Endothelial cell of umbilical vein (primary cell): ENCODE measurements around the gene ICA1L. TPM values are rescaled to one million over a fixed set of nuclear protein-coding genes. Genes with fewer than 3 reads are reported as not detected.

Experiments
- BruUV-seq: library from RNA; stranded (reverse); fragments of 400-500 nt; replicated peaks from 2 replicates; lab custom pipeline; 2021; lab: Mats Ljungman, UMichigan
- CTCF ChIA-PET: fragments of 300-600, 350-600 bp; sonication (Branson Sonifier 250); formaldehyde crosslinking; loops from one replicate; lab custom pipeline; 2021; ENCODE audit warnings: antibody characterized with exemption, inconsistent platforms; lab: Charles Lee
- POLR2A ChIA-PET: fragments of 300-600, 350-600 bp; sonication (Branson Sonifier 250); formaldehyde crosslinking; loops from one replicate; lab custom pipeline; 2021; ENCODE audit warnings: antibody characterized with exemption, inconsistent platforms; lab: Charles Lee
- DNase-seq: peaks from one replicate; pipeline ENCODE4 v3.0.0-alpha.2; 2011; ENCODE audit warnings: low read depth, low spot score
- FAIRE-seq: peaks from 2 replicates; lab custom pipeline; 2011; peaks lifted over from hg19 to GRCh38; lab: Jason Lieb, UNC
- H2AFZ ChIP-seq: 2 replicates; pipeline ENCODE4 v1.6.0; 2012; ENCODE audit warnings: low read depth, low read length, control low read depth, inconsistent platforms
- H3K27ac ChIP-seq: 2 replicates; pipeline ENCODE4 v1.5.1; 2011; ENCODE audit warnings: low read depth, mild to moderate bottlenecking, control low read depth, low read length, moderate library complexity; ENCODE audit not compliant: insufficient read depth
- H3K27me3 ChIP-seq, 2 experiments: 2 replicates each; pipeline versions ENCODE4 v1.6.0 to v1.6.1; 2011; ENCODE audit warnings: low read length in 2 of 2, mixed read lengths in 1 of 2; ENCODE audit not compliant: control insufficient read depth in 2 of 2, insufficient read depth in 2 of 2
- H3K36me3 ChIP-seq, 2 experiments: 2 replicates in 1 of 2; 3 replicates in 1 of 2; pipeline ENCODE4 v1.5.1; 2011; ENCODE audit warnings: low read length in 2 of 2, mild to moderate bottlenecking in 1 of 2, moderate library complexity in 1 of 2; ENCODE audit not compliant: control insufficient read depth in 2 of 2, insufficient read depth in 2 of 2; ENCODE audit errors: extremely low read depth in 1 of 2
- H3K4me1 ChIP-seq: 3 replicates; pipeline ENCODE4 v1.5.1; 2011; ENCODE audit warnings: mild to moderate bottlenecking, low read length; ENCODE audit not compliant: control insufficient read depth, insufficient read depth; ENCODE audit errors: extremely low read depth
- H3K4me2 ChIP-seq: 2 replicates; pipeline ENCODE4 v1.6.1; 2011; ENCODE audit warnings: low read length, control low read depth, mixed read lengths; ENCODE audit not compliant: insufficient read depth
- H3K4me3 ChIP-seq, 3 experiments: fragments of 200-600 bp in 1 of 3; sonication (generic), shearing (Covaris generic) in 1 of 3; replicated peaks in 1 of 3; 2 replicates each; pipeline ENCODE4 v1.5.1; 2011 to 2016; ENCODE audit warnings: control low read depth in 3 of 3, low read length in 3 of 3, mild to moderate bottlenecking in 2 of 3, inconsistent platforms in 1 of 3, low read depth in 1 of 3, moderate library complexity in 1 of 3; ENCODE audit not compliant: insufficient read depth in 1 of 3
- H3K79me2 ChIP-seq: 2 replicates; pipeline ENCODE4 v1.6.0; 2012; ENCODE audit warnings: low read length, inconsistent platforms; ENCODE audit not compliant: control insufficient read depth, insufficient read depth
- H3K9ac ChIP-seq: replicated peaks from 2 replicates; pipeline ENCODE3; 2011; ENCODE audit warnings: low read length, control low read depth; ENCODE audit not compliant: insufficient read depth; ENCODE audit errors: extremely low read depth
- H3K9me1 ChIP-seq: replicated peaks from 3 replicates; pipeline ENCODE4 v1.6.0; 2011; ENCODE audit warnings: mild to moderate bottlenecking, low read length; ENCODE audit not compliant: control insufficient read depth, insufficient read depth; ENCODE audit errors: extremely low read depth
- H3K9me3 ChIP-seq: replicated peaks from 2 replicates; pipeline ENCODE4 v1.5.1; 2012; ENCODE audit warnings: low read length, inconsistent platforms; ENCODE audit not compliant: control insufficient read depth, insufficient read depth
- H4K20me1 ChIP-seq: replicated peaks from 2 replicates; pipeline ENCODE3; 2011; ENCODE audit warnings: mild to moderate bottlenecking, low read length; ENCODE audit not compliant: control insufficient read depth, insufficient read depth; ENCODE audit errors: extremely low read depth
- EZH2 ChIP-seq: IDR thresholded peaks from 2 replicates; pipeline ENCODE4 v1.6.1; 2012; ENCODE audit warnings: borderline replicate concordance, low read depth, mild to moderate bottlenecking, moderate library complexity, low read length, inconsistent platforms; ENCODE audit not compliant: severe bottlenecking
- GATA2 ChIP-seq: IDR thresholded peaks from 2 replicates; pipeline ENCODE4 v1.7.0; 2011; ENCODE audit warnings: low read depth, mild to moderate bottlenecking, moderate library complexity, mixed read lengths, low read length; ENCODE audit not compliant: insufficient read length, insufficient read depth
- JUN ChIP-seq: IDR thresholded peaks from 2 replicates; pipeline ENCODE4 v1.6.1; 2011; ENCODE audit warnings: borderline replicate concordance, low read depth; ENCODE audit not compliant: insufficient read length, insufficient read depth
- MYC ChIP-seq: IDR thresholded peaks from one replicate; pipeline ENCODE4 v1.6.1; 2011; ENCODE audit warnings: mild to moderate bottlenecking, low read depth, low read length
- POLR2A ChIP-seq: IDR thresholded peaks from 2 replicates; pipeline ENCODE4 v1.6.1; 2012; ENCODE audit warnings: low read depth, mild to moderate bottlenecking, control low read depth, low read length
- POLR2AphosphoS5 ChIP-seq: IDR thresholded peaks from 2 replicates; pipeline ENCODE4 v1.6.1; 2012; ENCODE audit warnings: low read depth, mild to moderate bottlenecking, control low read depth, low read length, moderate library complexity; ENCODE audit not compliant: insufficient read depth
- dilution Hi-C: fragments of 300-500 bp; cut with MboI; formaldehyde crosslinking; loops from one replicate; pipeline ENCODE4 v1.15.0; 2019; ENCODE audit warnings: low sequenced_read_pairs; ENCODE audit not compliant: extremely low pct_ligation_motif_present
- intact Hi-C: fragments of 100-400 bp; cut with micrococcal nuclease; formaldehyde crosslinking; loops from one replicate; pipeline ENCODE4 v1.10.0; 2022
- polyA plus RNA-seq, 4 experiments: library from polyadenylated mRNA; depleted of rRNA in 3 of 4; stranded (reverse) in 3 of 4; unstranded in 1 of 4; fragments of >200 nt; gene quantifications; 2 replicates each; pipeline versions ENCODE4 v1.2.1 to v1.2.3, GENCODE V29; 2011 to 2012; ENCODE audit warnings: missing spikeins in 1 of 4
- total RNA-seq: library from RNA; stranded (reverse); gene quantifications from 2 replicates; pipeline ENCODE4 v1.2.3, GENCODE V29; 2021
- TF ChIP-seq, protein P1 (sequence below): IDR thresholded peaks from 2 replicates; pipeline ENCODE4 v1.6.1; 2011; ENCODE audit not compliant: insufficient read depth, insufficient read length
- TF ChIP-seq, protein P2 (sequence below), 2 donors: IDR thresholded peaks; 1 replicate in 1 of 2; 2 replicates in 1 of 2; pipeline ENCODE4 v1.5.1; 2011; ENCODE audit warnings: low read length in 2 of 2, mild to moderate bottlenecking in 2 of 2, moderate library complexity in 2 of 2, control low read depth in 1 of 2, inconsistent platforms in 1 of 2, low read depth in 1 of 2; ENCODE audit not compliant: insufficient read depth in 1 of 2; ENCODE audit errors: extremely low read depth in 1 of 2

ICA1L gene
- total and polyA plus RNA-seq, 2 donors (not counting 3 experiments of a cell fraction or from before 2014, with no cell fraction given): 1.6 to 3.7 TPM

DNA sequence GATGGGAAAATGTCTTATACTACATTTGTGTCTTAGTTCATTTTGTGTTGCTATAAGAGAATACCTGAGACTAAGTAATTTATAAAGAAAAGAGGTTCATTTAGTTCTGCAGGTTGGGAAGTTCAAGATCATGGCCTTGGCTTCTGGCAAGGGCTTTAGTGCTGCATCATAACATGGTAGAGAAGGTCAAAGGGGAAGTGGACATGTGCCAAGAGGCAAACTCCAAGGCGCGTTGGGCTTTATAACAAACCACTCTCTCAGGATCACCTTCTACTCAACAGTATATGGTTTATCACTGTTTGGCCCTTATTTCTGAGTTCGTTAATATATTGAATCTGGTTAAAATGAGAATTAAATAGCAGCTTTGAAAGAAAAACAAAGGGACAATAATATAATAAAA is 58.2 kb downstream of the ICA1L start:
- Histone ChIP-seq H3K4me2 (no peak overlapping the region), H2AFZ (no peak overlapping the region), H3K9me3 (no peaks in the 10 kb centered on the region), H3K4me1 (no peaks in the 10 kb centered on the region), H3K79me2 (no peaks in the 10 kb centered on the region), H3K27ac (no peak overlapping the region), H3K36me3 (no peaks in the 10 kb centered on the region), H3K9ac (no peak overlapping the region), H3K9me1 (no peaks in the 10 kb centered on the region), H3K4me3 (no peak overlapping the region), H3K27me3 (no peaks in the 10 kb centered on the region), H4K20me1 (no peaks in the 10 kb centered on the region)
- BruUV-seq: no TSS peak
- POLR2A ChIA-PET: no interaction called here
- CTCF ChIA-PET: interaction anchor here (0.6 to 1.6 kb wide), 2 partner anchors 19 to 525 kb away, joined by 3 to 5 read pairs; no protein-coding TSS in a partner anchor
- TF ChIP-seq, protein P1, sequence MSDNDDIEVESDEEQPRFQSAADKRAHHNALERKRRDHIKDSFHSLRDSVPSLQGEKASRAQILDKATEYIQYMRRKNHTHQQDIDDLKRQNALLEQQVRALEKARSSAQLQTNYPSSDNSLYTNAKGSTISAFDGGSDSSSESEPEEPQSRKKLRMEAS: no peak
- TF ChIP-seq POLR2A (no peak), GATA2 (no peak), JUN (no peak), POLR2AphosphoS5 (no peak), MYC (no peak), EZH2 (no peak)
- TF ChIP-seq, protein P2, sequence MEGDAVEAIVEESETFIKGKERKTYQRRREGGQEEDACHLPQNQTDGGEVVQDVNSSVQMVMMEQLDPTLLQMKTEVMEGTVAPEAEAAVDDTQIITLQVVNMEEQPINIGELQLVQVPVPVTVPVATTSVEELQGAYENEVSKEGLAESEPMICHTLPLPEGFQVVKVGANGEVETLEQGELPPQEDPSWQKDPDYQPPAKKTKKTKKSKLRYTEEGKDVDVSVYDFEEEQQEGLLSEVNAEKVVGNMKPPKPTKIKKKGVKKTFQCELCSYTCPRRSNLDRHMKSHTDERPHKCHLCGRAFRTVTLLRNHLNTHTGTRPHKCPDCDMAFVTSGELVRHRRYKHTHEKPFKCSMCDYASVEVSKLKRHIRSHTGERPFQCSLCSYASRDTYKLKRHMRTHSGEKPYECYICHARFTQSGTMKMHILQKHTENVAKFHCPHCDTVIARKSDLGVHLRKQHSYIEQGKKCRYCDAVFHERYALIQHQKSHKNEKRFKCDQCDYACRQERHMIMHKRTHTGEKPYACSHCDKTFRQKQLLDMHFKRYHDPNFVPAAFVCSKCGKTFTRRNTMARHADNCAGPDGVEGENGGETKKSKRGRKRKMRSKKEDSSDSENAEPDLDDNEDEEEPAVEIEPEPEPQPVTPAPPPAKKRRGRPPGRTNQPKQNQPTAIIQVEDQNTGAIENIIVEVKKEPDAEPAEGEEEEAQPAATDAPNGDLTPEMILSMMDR (IDR thresholded peaks at IDR 0.05; ENCODE audit: extremely low read depth in 1 of 2, insufficient read depth in 1 of 2, low read depth in 1 of 2, low read length in 2 of 2): no peak
- DNase-seq (no peak), FAIRE-seq (no peak)
- dilution Hi-C loops: no loop called here
- intact Hi-C loops: no loop called here
